Duodenal mucosa (tissue), 2 donors: ENCODE results near the gene FCN3.
A peak's percentile ranks its signal among the peaks of the same experiment; 100 is the strongest.

Source experiments
- H3K27ac ChIP-seq: one replicate; pipeline ENCODE4 v1.7.0; 2013; ENCODE audit warnings: low read depth, low read length
- H3K27me3 ChIP-seq, 2 donors: one replicate each; pipeline ENCODE4 v1.7.0; 2013; ENCODE audit warnings: low read length in 2 of 2, control low read depth in 1 of 2; ENCODE audit not compliant: insufficient read depth in 2 of 2, control insufficient read depth in 1 of 2
- H3K36me3 ChIP-seq, 2 donors: one replicate each; pipeline ENCODE4 v1.7.0; 2013; ENCODE audit warnings: low read length in 2 of 2, control low read depth in 1 of 2; ENCODE audit not compliant: insufficient read depth in 2 of 2, control insufficient read depth in 1 of 2
- H3K4me1 ChIP-seq, 2 donors: one replicate each; pipeline ENCODE4 v1.7.0; 2013; ENCODE audit warnings: low read length in 2 of 2, control low read depth in 1 of 2; ENCODE audit not compliant: insufficient read depth in 2 of 2, control insufficient read depth in 1 of 2
- H3K4me3 ChIP-seq, 2 donors: one replicate each; pipeline ENCODE4 v1.7.0; 2013; ENCODE audit warnings: low read length in 2 of 2, low read depth in 1 of 2
- H3K9ac ChIP-seq, 2 donors: one replicate each; pipeline ENCODE4 v1.7.0; 2013; ENCODE audit warnings: low read length in 2 of 2, low read depth in 1 of 2
- H3K9me3 ChIP-seq, 2 donors: one replicate each; pipeline ENCODE4 v1.7.0; 2013; ENCODE audit warnings: low read length in 2 of 2, control low read depth in 1 of 2; ENCODE audit not compliant: control insufficient read depth in 1 of 2

Gene FCN3

GRCh38 chr1:27350663-27351540, 23.7 kb downstream of the FCN3 start:
- no peaks in the 10 kb centered on the region for H3K9me3 ChIP-seq
- peak overlapping the region in 1 of 2 donors; percentile 43 for H3K9ac ChIP-seq
- peaks cover 0 to 7% of the 10 kb centered on the region in 2 donors for H3K36me3 ChIP-seq
- H3K4me3 ChIP-seq, result peak overlapping the region; percentile 30 to 54
- H3K4me1 ChIP-seq, result peaks cover 18 to 25% of the 10 kb centered on the region in 2 donors
- H3K27me3 ChIP-seq, result peaks cover 0 to 4% of the 10 kb centered on the region in 2 donors
- no peak overlapping the region for H3K27ac ChIP-seq

GRCh38 chr1:27349784-27350662, 24.6 kb downstream of the FCN3 start:
- H3K9ac ChIP-seq, result no peak overlapping the region
- peak overlapping the region; percentile 54 to 60 for H3K4me3 ChIP-seq
- H3K27ac ChIP-seq, result no peak overlapping the region

GRCh38 chr1:27348861-27349783, 25.5 kb downstream of the FCN3 start:
- Histone ChIP-seq H3K27me3 (peaks cover 0 to 4% of the 10 kb centered on the region in 2 donors), H3K36me3 (peaks cover 0 to 2% of the 10 kb centered on the region in 2 donors)

More at GRCh38 chr1:27349784-27350662, 24.6 kb downstream of the FCN3 start:
- H3K27me3 ChIP-seq, result peaks cover 0 to 4% of the 10 kb centered on the region in 2 donors
- H3K36me3 ChIP-seq, result peaks cover 0 to 2% of the 10 kb centered on the region in 2 donors
- peaks cover 18 to 25% of the 10 kb centered on the region in 2 donors for H3K4me1 ChIP-seq
- H3K9me3 ChIP-seq, result no peaks in the 10 kb centered on the region

GRCh38 chr1:27346991-27347624, 27.5 kb downstream of the FCN3 start:
- Histone ChIP-seq H3K27me3 (peaks cover 0 to 4% of the 10 kb centered on the region in 2 donors), H3K4me1 (peaks cover 26 to 39% of the 10 kb centered on the region in 2 donors), H3K4me3 (no peak overlapping the region), H3K9me3 (no peaks in the 10 kb centered on the region), H3K36me3 (no peaks in the 10 kb centered on the region), H3K9ac (no peak overlapping the region), H3K27ac (no peak overlapping the region)

More at GRCh38 chr1:27348861-27349783, 25.5 kb downstream of the FCN3 start:
- Histone ChIP-seq H3K4me3 (peak overlapping the region; percentile 54 to 60), H3K4me1 (peaks cover 18 to 25% of the 10 kb centered on the region in 2 donors), H3K27ac (no peak overlapping the region), H3K9me3 (no peaks in the 10 kb centered on the region), H3K9ac (peak overlapping the region in 1 of 2 donors; percentile 64)

- H3K4me3 ChIP-seq, result no peak overlapping the region
- no peak overlapping the region for H3K9ac ChIP-seq
- H3K9me3 ChIP-seq, result no peaks in the 10 kb centered on the region
- no peak overlapping the region for H3K27ac ChIP-seq
- peaks cover 33 to 42% of the 10 kb centered on the region in 2 donors for H3K4me1 ChIP-seq
- H3K36me3 ChIP-seq, result no peaks in the 10 kb centered on the region
- H3K27me3 ChIP-seq, result peaks cover 0 to 4% of the 10 kb centered on the region in 2 donors
These were observed 28.3 kb downstream of the FCN3 start for GRCh38 chr1:27346357-27346756.

- Histone ChIP-seq H3K36me3 (no peaks in the 10 kb centered on the region), H3K27ac (no peak overlapping the region), H3K9ac (no peak overlapping the region), H3K27me3 (peaks cover 0 to 1% of the 10 kb centered on the region in 2 donors), H3K4me1 (peaks cover 30 to 34% of the 10 kb centered on the region in 2 donors), H3K4me3 (no peak overlapping the region), H3K9me3 (no peaks in the 10 kb centered on the region)
These were observed 29.4 kb downstream of the FCN3 start for GRCh38 chr1:27345272-27345671.

GRCh38 chr1:27343639-27344025, 31.0 kb downstream of the FCN3 start:
- no peaks in the 10 kb centered on the region for H3K27me3 ChIP-seq
- peak overlapping the region in 1 of 2 donors; percentile 57 for H3K9ac ChIP-seq
- no peaks in the 10 kb centered on the region for H3K36me3 ChIP-seq
- H3K4me1 ChIP-seq, result peaks cover 21 to 23% of the 10 kb centered on the region in 2 donors
- H3K9me3 ChIP-seq, result no peaks in the 10 kb centered on the region
- H3K4me3 ChIP-seq, result peak overlapping the region; percentile 83 to 86
- H3K27ac ChIP-seq, result no peak overlapping the region

GRCh38 chr1:27342778-27343638, 31.6 kb downstream of the FCN3 start:
- Histone ChIP-seq H3K9ac (peak overlapping the region; percentile 57 to 80), H3K4me3 (peak overlapping the region; percentile 83 to 86), H3K27me3 (no peaks in the 10 kb centered on the region), H3K9me3 (no peaks in the 10 kb centered on the region), H3K4me1 (peaks cover 20 to 23% of the 10 kb centered on the region in 2 donors), H3K27ac (peak overlapping the region; percentile 69), H3K36me3 (no peaks in the 10 kb centered on the region)
